Fibroblast of pulmonary artery (primary cell): ENCODE measurements around the gene ADRA2A.

Experiments used
- DNase-seq: peaks from one replicate; pipeline ENCODE4 v3.0.0-alpha.2; 2010; ENCODE audit warnings: low read depth
- H3K4me3 ChIP-seq: replicated peaks from 2 replicates; pipeline ENCODE4 v1.5.1; 2011; ENCODE audit warnings: low read depth, mild to moderate bottlenecking, control low read depth, low read length, moderate library complexity
- CTCF ChIP-seq: IDR thresholded peaks from 2 replicates; pipeline ENCODE4 v1.5.1; 2011; ENCODE audit warnings: mild to moderate bottlenecking, control low read depth, low read length, inconsistent platforms; ENCODE audit errors: missing control alignments

The ADRA2A gene

GRCh38 chr10:111057006-111057405 is 19.8 kb upstream of the ADRA2A start:
- no peak for DNase-seq
- no peak for TF ChIP-seq CTCF
- H3K4me3 ChIP-seq = no peak overlapping the region

- no peak overlapping the region for H3K4me3 ChIP-seq
- TF ChIP-seq CTCF = no peak
- no peak for DNase-seq
These were observed 13.4 kb upstream of the ADRA2A start for GRCh38 chr10:111063471-111063870.

DNA sequence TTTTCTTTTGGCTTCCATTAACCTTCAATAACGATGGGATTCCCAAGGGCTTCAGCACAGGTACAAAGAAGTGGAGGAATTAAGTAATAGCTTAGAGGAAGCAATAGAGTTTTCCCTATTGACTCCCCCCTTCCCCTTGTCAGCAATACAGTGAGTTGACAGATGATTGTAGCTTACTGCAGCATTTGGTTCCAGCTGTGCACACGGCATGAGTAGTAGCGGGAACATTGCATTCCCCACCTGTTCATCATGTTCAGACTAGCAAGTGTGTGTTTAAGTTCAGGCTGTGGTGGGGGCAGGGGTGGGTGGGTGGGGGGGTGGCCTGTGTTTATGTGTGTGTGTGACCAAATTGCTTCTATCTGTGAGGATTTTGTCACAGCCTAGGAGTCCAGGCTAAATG is 4.6 kb upstream of the ADRA2A start:
- TF ChIP-seq CTCF = no peak
- no peak for DNase-seq
- H3K4me3 ChIP-seq = no peak overlapping the region

GRCh38 chr10:111075577-111076185 is 1.1 kb upstream of the ADRA2A start:
- H3K4me3 ChIP-seq = no peak overlapping the region
- no peak for DNase-seq
- TF ChIP-seq CTCF = no peak

GRCh38 chr10:111076191-111076681 is 593 bp upstream of the ADRA2A start:
- TF ChIP-seq CTCF = peak; percentile 66
- DNase-seq = peak; percentile 51

GRCh38 chr10:111077479-111077784 is 603 bp downstream of the ADRA2A start:
- TF ChIP-seq CTCF = no peak
- DNase-seq = peak; percentile 8
- peak overlapping the region; percentile 17 for H3K4me3 ChIP-seq

More at GRCh38 chr10:111076191-111076681, 593 bp upstream of the ADRA2A start:
- H3K4me3 ChIP-seq = peak overlapping the region; percentile 48
